DOHH2 (cell line): ENCODE measurements around the gene PTGIS.

ENCODE experiments used
- H3F3A ChIP-seq: fragments of 200-600 bp; sonication (generic), shearing (Covaris generic); 2 replicates; pipeline ENCODE4 v1.6.0; 2016; ENCODE audit warnings: antibody characterized with exemption, mild to moderate bottlenecking; ENCODE audit not compliant: control insufficient read depth, insufficient read depth
- H3K27ac ChIP-seq: fragments of 200-600 bp; sonication (generic); 2 replicates; pipeline ENCODE4 v1.5.1; 2014; ENCODE audit warnings: low read depth, mild to moderate bottlenecking, low read length, moderate library complexity
- H3K27me3 ChIP-seq: fragments of 200-600 bp; sonication (generic); 2 replicates; pipeline ENCODE4 v1.6.1; 2014; ENCODE audit warnings: mild to moderate bottlenecking, low read length, mixed read lengths; ENCODE audit not compliant: control insufficient read depth
- H3K36me3 ChIP-seq: fragments of 200-600 bp; sonication (generic); 2 replicates; pipeline ENCODE4 v1.6.1; 2014; ENCODE audit warnings: mild to moderate bottlenecking, low read length, moderate library complexity, mixed read lengths; ENCODE audit not compliant: control insufficient read depth
- H3K4me1 ChIP-seq: fragments of 200-600 bp; sonication (generic); 2 replicates; pipeline ENCODE4 v1.6.1; 2014; ENCODE audit warnings: mild to moderate bottlenecking, low read length, mixed read lengths; ENCODE audit not compliant: control insufficient read depth
- H3K4me2 ChIP-seq: fragments of 200-600 bp; sonication (generic); 2 replicates; pipeline ENCODE4 v1.6.0; 2014; ENCODE audit warnings: mild to moderate bottlenecking, low read length, moderate library complexity
- H3K4me3 ChIP-seq: fragments of 200-600 bp; sonication (generic); 2 replicates; pipeline ENCODE4 v1.5.1; 2014; ENCODE audit warnings: mild to moderate bottlenecking, low read length, mixed read lengths
- H3K79me2 ChIP-seq: fragments of 200-600 bp; sonication (generic); 2 replicates; pipeline ENCODE4 v1.6.1; 2014; ENCODE audit warnings: mild to moderate bottlenecking, low read length, mixed read lengths; ENCODE audit not compliant: control insufficient read depth
- H3K9me2 ChIP-seq: fragments of 200-600 bp; sonication (generic); replicated peaks from 2 replicates; pipeline ENCODE4 v1.6.1; 2014; ENCODE audit warnings: mild to moderate bottlenecking, low read length, mixed read lengths; ENCODE audit not compliant: control insufficient read depth
- H3K9me3 ChIP-seq: fragments of 200-600 bp; sonication (generic); 2 replicates; pipeline ENCODE4 v1.6.1; 2014; ENCODE audit warnings: antibody characterized with exemption, low read length, mixed read lengths; ENCODE audit not compliant: control insufficient read depth, insufficient read depth
- H4K20me1 ChIP-seq: fragments of 200-600 bp; sonication (generic); 2 replicates; pipeline ENCODE4 v1.6.0; 2014; ENCODE audit warnings: low read depth, mild to moderate bottlenecking, antibody characterized with exemption, low read length, moderate library complexity; ENCODE audit not compliant: control insufficient read depth, insufficient read depth
- EZH2phosphoT487 ChIP-seq: fragments of 200-600 bp; sonication (generic); IDR thresholded peaks from 2 replicates; pipeline ENCODE4 v1.6.1; 2017; ENCODE audit warnings: borderline replicate concordance, mild to moderate bottlenecking, antibody characterized with exemption, low read length, moderate library complexity, mixed read lengths
- TF ChIP-seq, protein P1 (sequence below): fragments of 200-600 bp; sonication (generic); IDR thresholded peaks from one replicate; pipeline ENCODE4 v1.5.1; 2014; ENCODE audit warnings: antibody characterized with exemption, mild to moderate bottlenecking, low read depth, low read length; ENCODE audit not compliant: poor library complexity, severe bottlenecking

Gene PTGIS

DNA sequence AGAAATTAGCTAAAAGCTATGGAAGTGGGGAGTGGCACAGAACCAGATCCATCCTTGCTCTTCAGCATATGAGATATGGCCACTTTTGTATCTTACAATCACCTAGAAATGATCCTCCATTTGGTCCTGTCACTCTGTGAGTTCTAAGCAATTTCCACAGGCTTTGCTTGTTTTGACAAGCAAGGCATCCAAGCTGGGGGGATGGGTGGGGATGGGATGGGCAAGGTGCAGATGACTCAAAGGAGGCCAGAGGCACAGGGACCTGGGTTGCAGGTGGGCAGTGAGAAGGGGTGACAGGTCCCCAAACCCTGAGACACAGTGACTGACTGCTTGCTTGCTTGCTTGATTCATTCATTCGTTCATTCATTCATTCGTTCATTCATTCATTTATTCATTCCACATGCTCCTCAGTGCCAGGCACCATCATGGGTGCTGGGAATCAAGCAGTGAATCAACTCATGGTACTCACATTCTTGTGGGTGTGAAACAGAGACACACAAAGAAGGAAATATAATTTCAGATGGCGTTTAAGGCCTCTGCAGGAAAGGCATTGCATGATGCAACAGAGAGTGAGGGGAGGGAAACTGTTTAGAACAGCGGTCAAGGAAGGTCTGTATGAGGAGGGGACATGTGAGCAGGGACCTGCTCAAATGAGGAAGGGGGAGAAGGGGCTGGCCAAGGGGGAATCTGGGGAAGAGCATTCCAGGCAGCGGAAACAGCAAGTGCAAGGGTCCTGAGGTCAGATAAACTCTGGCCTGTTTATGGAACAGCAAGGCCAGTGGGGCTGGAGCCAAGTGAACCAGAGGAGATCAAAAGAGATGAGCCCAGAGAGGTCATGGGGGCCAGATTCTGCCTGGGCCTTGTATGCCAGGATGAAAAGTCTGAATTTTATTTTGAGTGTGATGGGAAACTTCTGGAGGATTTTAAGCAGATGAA is 88.9 kb downstream of the PTGIS start:
- H3K27me3 ChIP-seq = peaks cover 10% of the 10 kb centered on the region

GRCh38 chr20:49478266-49478665 is 89.7 kb downstream of the PTGIS start:
- Histone ChIP-seq H3K9me2 (no peaks in the 10 kb centered on the region), H3K27me3 (peaks cover 5% of the 10 kb centered on the region; the same call in 1 of the 2 replicates), H3K4me3 (no peak overlapping the region), H3K79me2 (no peaks in the 10 kb centered on the region), H3K27ac (no peak overlapping the region), H3K4me2 (no peak overlapping the region), H3K9me3 (no peaks in the 10 kb centered on the region), H3K4me1 (no peaks in the 10 kb centered on the region), H3F3A (no peaks in the 10 kb centered on the region), H4K20me1 (no peaks in the 10 kb centered on the region), H3K36me3 (no peaks in the 10 kb centered on the region)
- TF ChIP-seq, protein P1, sequence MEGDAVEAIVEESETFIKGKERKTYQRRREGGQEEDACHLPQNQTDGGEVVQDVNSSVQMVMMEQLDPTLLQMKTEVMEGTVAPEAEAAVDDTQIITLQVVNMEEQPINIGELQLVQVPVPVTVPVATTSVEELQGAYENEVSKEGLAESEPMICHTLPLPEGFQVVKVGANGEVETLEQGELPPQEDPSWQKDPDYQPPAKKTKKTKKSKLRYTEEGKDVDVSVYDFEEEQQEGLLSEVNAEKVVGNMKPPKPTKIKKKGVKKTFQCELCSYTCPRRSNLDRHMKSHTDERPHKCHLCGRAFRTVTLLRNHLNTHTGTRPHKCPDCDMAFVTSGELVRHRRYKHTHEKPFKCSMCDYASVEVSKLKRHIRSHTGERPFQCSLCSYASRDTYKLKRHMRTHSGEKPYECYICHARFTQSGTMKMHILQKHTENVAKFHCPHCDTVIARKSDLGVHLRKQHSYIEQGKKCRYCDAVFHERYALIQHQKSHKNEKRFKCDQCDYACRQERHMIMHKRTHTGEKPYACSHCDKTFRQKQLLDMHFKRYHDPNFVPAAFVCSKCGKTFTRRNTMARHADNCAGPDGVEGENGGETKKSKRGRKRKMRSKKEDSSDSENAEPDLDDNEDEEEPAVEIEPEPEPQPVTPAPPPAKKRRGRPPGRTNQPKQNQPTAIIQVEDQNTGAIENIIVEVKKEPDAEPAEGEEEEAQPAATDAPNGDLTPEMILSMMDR = no peak
- TF ChIP-seq EZH2phosphoT487 = no peak

More for the DNA sequence above, 88.9 kb downstream of the PTGIS start:
- Histone ChIP-seq H3K4me3 (no peak overlapping the region), H3K4me1 (no peaks in the 10 kb centered on the region), H3K27ac (no peak overlapping the region), H3K9me2 (no peaks in the 10 kb centered on the region), H3F3A (no peaks in the 10 kb centered on the region), H3K9me3 (no peaks in the 10 kb centered on the region), H3K4me2 (no peak overlapping the region), H3K36me3 (no peaks in the 10 kb centered on the region), H4K20me1 (no peaks in the 10 kb centered on the region), H3K79me2 (no peaks in the 10 kb centered on the region)
- TF ChIP-seq EZH2phosphoT487 = no peak
- TF ChIP-seq, protein P1 = no peak

- no peak for TF ChIP-seq EZH2phosphoT487
- TF ChIP-seq, protein P1 = no peak
- no peaks in the 10 kb centered on the region for H3K36me3 ChIP-seq
Observed at GRCh38 chr20:49477200-49477599, 90.7 kb downstream of the PTGIS start.

More at GRCh38 chr20:49477200-49477599, 90.7 kb downstream of the PTGIS start:
- H3K27me3 ChIP-seq = peaks cover 10% of the 10 kb centered on the region; the same call in 1 of the 2 replicates
- no peaks in the 10 kb centered on the region for H3F3A ChIP-seq
- no peaks in the 10 kb centered on the region for H3K4me1 ChIP-seq
- no peaks in the 10 kb centered on the region for H3K9me3 ChIP-seq
- H3K4me2 ChIP-seq = no peak overlapping the region
- no peak overlapping the region for H3K27ac ChIP-seq
- H3K9me2 ChIP-seq = no peaks in the 10 kb centered on the region
- H4K20me1 ChIP-seq = no peaks in the 10 kb centered on the region
- H3K79me2 ChIP-seq = no peaks in the 10 kb centered on the region
- no peak overlapping the region for H3K4me3 ChIP-seq
